Upper lobe of left lung (tissue), 4 donors: Measurements from ENCODE around the gene FRMPD1.

Experiments
- CTCF ChIP-seq, 6 experiments: fragments of 450-650 bp in 4 of 6; fragments of 200-600 bp in 2 of 6; sonication (generic) in 2 of 6; IDR thresholded peaks; one replicate each; pipeline ENCODE4 v1.5.1; 2016 to 2019; ENCODE audit warnings: antibody characterized with exemption in 6 of 6
- EP300 ChIP-seq, 4 donors: sonication (generic); formaldehyde crosslinking; IDR thresholded peaks; one replicate each; pipeline ENCODE4 v1.5.1; 2017; ENCODE audit warnings: antibody characterized with exemption in 4 of 4, control low read depth in 2 of 4
- POLR2A ChIP-seq, 4 donors: fragments of 450-650 bp; IDR thresholded peaks; one replicate each; pipeline ENCODE4 v1.5.1; 2016 to 2017; ENCODE audit warnings: antibody characterized with exemption in 4 of 4, mild to moderate bottlenecking in 2 of 4
- POLR2AphosphoS5 ChIP-seq, 2 donors: sonication (generic); formaldehyde crosslinking; IDR thresholded peaks; one replicate each; pipeline ENCODE4 v1.5.1; 2017; ENCODE audit warnings: antibody characterized with exemption in 2 of 2

GRCh38 chr9:37788332-37788731 lies 137.6 kb downstream of the FRMPD1 start:
- TF ChIP-seq POLR2A (IDR thresholded peaks at IDR 0.05) (no peak), CTCF (IDR thresholded peaks at IDR 0.05) (no peak), EP300 (IDR thresholded peaks at IDR 0.05) (no peak), POLR2AphosphoS5 (IDR thresholded peaks at IDR 0.05) (no peak)
